H1 (cell line): ENCODE results near the gene LRP1-AS. TPM values are rescaled to one million over a fixed set of nuclear protein-coding genes. Genes with fewer than 3 reads are reported as not detected.

Experiments used
- CTCF ChIA-PET: fragments of 300-600 bp; sonication (Branson Sonifier 250); formaldehyde crosslinking; loops from one replicate; lab custom pipeline; 2021; ENCODE audit not compliant: partially characterized antibody; lab: Charles Lee
- POLR2A ChIA-PET: fragments of 300-600 bp; sonication (Branson Sonifier 250); formaldehyde crosslinking; loops from one replicate; lab custom pipeline; 2021; ENCODE audit warnings: inconsistent platforms; ENCODE audit not compliant: partially characterized antibody; lab: Charles Lee
- DNase-seq, 2 experiments: peaks; one replicate each; pipeline versions ENCODE4 v3.0.0 to v3.0.0-alpha.2; 2010 to 2022; ENCODE audit warnings: low spot score in 2 of 2, low read depth in 1 of 2, mixed read lengths in 1 of 2
- FAIRE-seq: peaks from 2 replicates; lab custom pipeline; 2011; peaks lifted over from hg19 to GRCh38; lab: Jason Lieb, UNC
- H2AFZ ChIP-seq: 2 replicates; pipeline ENCODE4 v1.8.1; 2012; ENCODE audit warnings: low read length, inconsistent platforms
- H2AK5ac ChIP-seq: 2 replicates; pipeline ENCODE4 v1.6.1; 2013; ENCODE audit warnings: low read depth, low read length
- H2BK120ac ChIP-seq: replicated peaks from 2 replicates; pipeline ENCODE3; 2013; ENCODE audit warnings: low read depth, low read length, inconsistent platforms
- H2BK12ac ChIP-seq: 2 replicates; pipeline ENCODE4 v1.6.1; 2013; ENCODE audit warnings: low read depth, low read length
- H2BK15ac ChIP-seq: 2 replicates; pipeline ENCODE4 v1.6.1; 2013; ENCODE audit warnings: low read length
- H2BK20ac ChIP-seq: 2 replicates; pipeline ENCODE4 v1.6.1; 2013; ENCODE audit warnings: low read length
- H2BK5ac ChIP-seq: 2 replicates; pipeline ENCODE4 v1.6.1; 2013; ENCODE audit warnings: low read depth, low read length
- H3K14ac ChIP-seq: 2 replicates; pipeline ENCODE4 v1.6.1; 2013; ENCODE audit warnings: inconsistent platforms; ENCODE audit not compliant: insufficient read length
- H3K18ac ChIP-seq: 2 replicates; pipeline ENCODE4 v1.6.1; 2013; ENCODE audit warnings: low read length; ENCODE audit errors: extremely low read depth
- H3K23ac ChIP-seq: 2 replicates; pipeline ENCODE4 v1.6.1; 2013; ENCODE audit warnings: inconsistent platforms; ENCODE audit not compliant: insufficient read length
- H3K23me2 ChIP-seq: 2 replicates; pipeline ENCODE4 v1.6.1; 2013; ENCODE audit warnings: low read depth, low read length
- H3K27ac ChIP-seq: 2 replicates; pipeline ENCODE4 v1.6.1; 2011; ENCODE audit warnings: low read depth, low read length, inconsistent platforms
- H3K27me3 ChIP-seq, 4 experiments: replicated peaks in 1 of 4; 1 replicate in 1 of 4; 2 replicates in 3 of 4; pipeline versions ENCODE4 v1.6.1 to v1.8.1; 2011 to 2013; ENCODE audit warnings: low read length in 3 of 4, mild to moderate bottlenecking in 3 of 4, inconsistent platforms in 2 of 4, mixed read lengths in 2 of 4, moderate library complexity in 1 of 4; ENCODE audit not compliant: control insufficient read depth in 3 of 4, insufficient read depth in 3 of 4; ENCODE audit errors: extremely low read depth in 1 of 4
- H3K36me3 ChIP-seq, 4 experiments: 2 replicates each; pipeline versions ENCODE4 v1.6.1 to v1.8.1; 2011 to 2013; ENCODE audit warnings: mild to moderate bottlenecking in 4 of 4, low read length in 3 of 4, moderate library complexity in 2 of 4, control low read depth in 1 of 4, inconsistent platforms in 1 of 4; ENCODE audit not compliant: insufficient read depth in 4 of 4, control insufficient read depth in 2 of 4
- H3K4ac ChIP-seq: replicated peaks from 2 replicates; pipeline ENCODE3; 2013; ENCODE audit warnings: low read length, low read depth, mixed read lengths, inconsistent platforms; ENCODE audit not compliant: insufficient read length
- H3K4me1 ChIP-seq, 4 experiments: replicated peaks in 1 of 4; 1 replicate in 1 of 4; 2 replicates in 3 of 4; pipeline versions ENCODE4 v1.6.1 to v1.8.1; 2011 to 2013; ENCODE audit warnings: low read length in 3 of 4, inconsistent platforms in 2 of 4, mixed read lengths in 1 of 4; ENCODE audit not compliant: insufficient read depth in 4 of 4, control insufficient read depth in 3 of 4
- H3K4me2 ChIP-seq, 2 experiments: 2 replicates each; pipeline versions ENCODE4 v1.6.1 to v1.8.1; 2011 to 2013; ENCODE audit warnings: low read depth in 2 of 2, low read length in 2 of 2, control low read depth in 1 of 2, inconsistent platforms in 1 of 2, mild to moderate bottlenecking in 1 of 2; ENCODE audit not compliant: insufficient read depth in 1 of 2
- H3K4me3 ChIP-seq, 4 experiments: fragments of 200-600, 300-600 bp in 1 of 4; sonication (generic), shearing (Covaris generic), sonication (Bioruptor Twin) in 1 of 4; 2 replicates each; pipeline versions ENCODE4 v1.5.1 to v1.8.1; 2011 to 2016; ENCODE audit warnings: low read length in 4 of 4, low read depth in 3 of 4, control low read depth in 2 of 4, inconsistent platforms in 2 of 4, mild to moderate bottlenecking in 2 of 4, mixed read lengths in 1 of 4, moderate library complexity in 1 of 4; ENCODE audit not compliant: insufficient read depth in 2 of 4; ENCODE audit errors: extremely low read depth in 1 of 4
- H3K56ac ChIP-seq: replicated peaks from 2 replicates; pipeline ENCODE3; 2013; ENCODE audit warnings: low read depth, mild to moderate bottlenecking, mixed read lengths, low read length, inconsistent platforms; ENCODE audit not compliant: insufficient read length
- H3K79me1 ChIP-seq: 2 replicates; pipeline ENCODE4 v1.6.1; 2013; ENCODE audit warnings: low read depth, low read length, control low read depth
- H3K79me2 ChIP-seq, 2 experiments: 2 replicates each; pipeline versions ENCODE4 v1.6.1 to v1.8.1; 2012 to 2013; ENCODE audit warnings: low read length in 2 of 2, mild to moderate bottlenecking in 2 of 2, inconsistent platforms in 1 of 2; ENCODE audit not compliant: insufficient read depth in 2 of 2, control insufficient read depth in 1 of 2
- H3K9ac ChIP-seq, 4 experiments: replicated peaks in 1 of 4; 1 replicate in 1 of 4; 2 replicates in 3 of 4; pipeline versions ENCODE4 v1.6.1 to v1.8.1; 2011 to 2013; ENCODE audit warnings: low read depth in 3 of 4, low read length in 3 of 4, control low read depth in 2 of 4, mild to moderate bottlenecking in 2 of 4, moderate library complexity in 2 of 4, inconsistent platforms in 1 of 4; ENCODE audit errors: extremely low read depth in 1 of 4
- H3K9me3 ChIP-seq, 2 experiments: 2 replicates each; pipeline versions ENCODE4 v1.6.1 to v1.8.1; 2012 to 2013; ENCODE audit warnings: mild to moderate bottlenecking in 2 of 2, moderate library complexity in 2 of 2, control low read depth in 1 of 2, inconsistent platforms in 1 of 2, low read depth in 1 of 2, low read length in 1 of 2, mixed read lengths in 1 of 2; ENCODE audit not compliant: insufficient read depth in 2 of 2
- H4K20me1 ChIP-seq, 2 experiments: replicated peaks in 1 of 2; 2 replicates each; pipeline versions ENCODE3 to v1.8.1; 2011 to 2013; ENCODE audit warnings: inconsistent platforms in 2 of 2, low read length in 2 of 2, mild to moderate bottlenecking in 1 of 2; ENCODE audit not compliant: insufficient read depth in 2 of 2, control insufficient read depth in 1 of 2
- H4K5ac ChIP-seq: 2 replicates; pipeline ENCODE4 v1.6.1; 2013; ENCODE audit warnings: low read length, low read depth, mixed read lengths, inconsistent platforms; ENCODE audit not compliant: insufficient read length
- H4K8ac ChIP-seq: 2 replicates; pipeline ENCODE4 v1.8.0; 2013; ENCODE audit warnings: mild to moderate bottlenecking, moderate library complexity, low read length, inconsistent platforms; ENCODE audit not compliant: insufficient read depth; ENCODE audit errors: extremely low read depth
- H4K91ac ChIP-seq: replicated peaks from 2 replicates; pipeline ENCODE3; 2013; ENCODE audit warnings: low read length, mixed read lengths, inconsistent platforms; ENCODE audit not compliant: insufficient read length
- GABPA ChIP-seq: IDR thresholded peaks from 2 replicates; pipeline ENCODE4 v1.6.1; 2011; ENCODE audit warnings: mild to moderate bottlenecking, low read length, moderate library complexity, borderline replicate concordance; ENCODE audit not compliant: insufficient read depth
- NRF1 ChIP-seq: IDR thresholded peaks from 2 replicates; pipeline ENCODE4 v1.6.1; 2011; ENCODE audit warnings: mild to moderate bottlenecking, low read depth, low read length, improper control_type of control experiment
- POU5F1 ChIP-seq: IDR thresholded peaks from 2 replicates; pipeline ENCODE4 v1.6.1; 2011; ENCODE audit warnings: low read depth, mild to moderate bottlenecking, low read length, moderate library complexity
- SIX5 ChIP-seq: IDR thresholded peaks from 2 replicates; pipeline ENCODE4 v1.6.1; 2011; ENCODE audit warnings: mild to moderate bottlenecking, low read depth, low read length
- SP1 ChIP-seq: IDR thresholded peaks from 2 replicates; pipeline ENCODE4 v1.6.1; 2011; ENCODE audit warnings: low read depth, low read length
- WGBS, 2 experiments: shearing (Covaris generic) in 1 of 2; methylation state at CpG; one replicate each; pipeline versions ENCODE4 v1.1.6 to v1.1.7; 2013 to 2015; ENCODE audit warnings: low lambda C conversion rate in 2 of 2, mixed read lengths in 2 of 2, inconsistent platforms in 1 of 2, low coverage in 1 of 2, missing lambda C conversion rate in 1 of 2; ENCODE audit not compliant: insufficient replicate concordance in 2 of 2, insufficient coverage in 1 of 2, insufficient read length in 1 of 2; ENCODE audit errors: extremely low coverage in 1 of 2, missing lambda C conversion rate in 1 of 2; 5-methylcytosine and 5-hydroxymethylcytosine counted together
- polyA plus RNA-seq, 7 experiments: library from polyadenylated mRNA; depleted of rRNA in 3 of 7; stranded (reverse) in 5 of 7; unstranded in 2 of 7; fragments of >200 nt in 5 of 7; fragments of 200-250 nt in 2 of 7; gene quantifications; 1 replicate in 5 of 7; 2 replicates in 1 of 7; 4 replicates in 1 of 7; pipeline versions ENCODE4 v1.2.1 to v1.2.3, GENCODE V29; 2011 to 2013; ENCODE audit warnings: missing spikeins in 2 of 7, mixed read lengths in 2 of 7
- total RNA-seq: library from RNA; stranded (reverse); fragmentation: NEBNext Ultra II Directional; extraction: Animal tissue kit (Norgen Biotek cat#: 25700); gene quantifications from 2 replicates; pipeline ENCODE4 v1.2.1, GENCODE V29; 2021

The LRP1-AS gene
- total and polyA plus RNA-seq, 2 of the 8 experiments (the other 6 are each of a cell fraction or from before 2014, with no cell fraction given) = not detected

GRCh38 chr12:57096748-57097553 is 50.5 kb downstream of the LRP1-AS start:
- WGBS, 2 experiments = 93% methylated on average over 8 of the region's 8 CpGs; no CpG with 5 or more reads in 1 of the 2 experiments
- H2AK5ac ChIP-seq = no peak overlapping the region
- peak overlapping the region; percentile 75; the same call in 1 of the 2 replicates for H2BK5ac ChIP-seq
- H4K5ac ChIP-seq = no peak overlapping the region
- H3K27ac ChIP-seq = no peak overlapping the region
- TF ChIP-seq POU5F1 = no peak
- TF ChIP-seq SIX5 = no peak
- no peak for TF ChIP-seq GABPA
- no peak for TF ChIP-seq SP1
- no peak for TF ChIP-seq NRF1
- H3K23ac ChIP-seq = no peak overlapping the region
- no peaks in the 10 kb centered on the region; the same call in 1 of the 2 replicates for H3K79me1 ChIP-seq
- H2BK15ac ChIP-seq = no peak overlapping the region
- no peak overlapping the region for H3K18ac ChIP-seq
- H3K23me2 ChIP-seq = no peaks in the 10 kb centered on the region
- no peak overlapping the region for H4K91ac ChIP-seq
- H3K9me3 ChIP-seq = no peaks in the 10 kb centered on the region
- no peak overlapping the region for H3K56ac ChIP-seq
- no peak overlapping the region for H3K4ac ChIP-seq
- H2AFZ ChIP-seq = no peak overlapping the region
- H2BK12ac ChIP-seq = no peak overlapping the region
- no peak overlapping the region for H4K8ac ChIP-seq
- H3K9ac ChIP-seq = no peak overlapping the region
- no peak for DNase-seq
- H3K14ac ChIP-seq = no peak overlapping the region
- H4K20me1 ChIP-seq = peaks cover 0 to 2% of the 10 kb centered on the region in 2 experiments
- no peak overlapping the region for H3K4me3 ChIP-seq
- no peak for FAIRE-seq
- CTCF ChIA-PET = interaction anchor here (0.9 to 14.0 kb wide), 13 partner anchors 9 to 146 kb away, joined by 3 to 325 read pairs (median 5); partner anchors contain the start of gene STAT6
- H3K27me3 ChIP-seq = no peaks in the 10 kb centered on the region
- H3K36me3 ChIP-seq = peaks cover 6 to 24% (median 14%) of the 10 kb centered on the region in 4 experiments
- no peak overlapping the region for H2BK20ac ChIP-seq
- H2BK120ac ChIP-seq = no peak overlapping the region
- H3K79me2 ChIP-seq = no peaks in the 10 kb centered on the region; a peak in 1 of 4 replicates
- peaks cover 0 to 21% (median 15%) of the 10 kb centered on the region in 4 experiments; a peak in 6 of 7 replicates for H3K4me1 ChIP-seq
- H3K4me2 ChIP-seq = no peak overlapping the region
- POLR2A ChIA-PET = interaction anchor here (1.2 to 16.5 kb wide), 7 partner anchors 8 to 45 kb away, joined by 3 to 352 read pairs (median 4); partner anchors contain the start of genes LRP1, NAB2 and STAT6
